Stimulated activated CD4-positive, alpha-beta T cell treated with anti-CD3 and anti-CD28 coated beads, Interleukin-2, amount 100 ng/mL, for 48 hours (primary cell): ENCODE data around the gene CD63.

Experiments used
- DNase-seq, 2 donors: peaks; one replicate each; pipeline ENCODE4 v3.0.0-alpha.2; 2020

The CD63 gene

GRCh38 chr12:55738123-55739024 lies 9.6 kb upstream of the CD63 start:
- DNase-seq: peak; percentile 83 to 91

DNA sequence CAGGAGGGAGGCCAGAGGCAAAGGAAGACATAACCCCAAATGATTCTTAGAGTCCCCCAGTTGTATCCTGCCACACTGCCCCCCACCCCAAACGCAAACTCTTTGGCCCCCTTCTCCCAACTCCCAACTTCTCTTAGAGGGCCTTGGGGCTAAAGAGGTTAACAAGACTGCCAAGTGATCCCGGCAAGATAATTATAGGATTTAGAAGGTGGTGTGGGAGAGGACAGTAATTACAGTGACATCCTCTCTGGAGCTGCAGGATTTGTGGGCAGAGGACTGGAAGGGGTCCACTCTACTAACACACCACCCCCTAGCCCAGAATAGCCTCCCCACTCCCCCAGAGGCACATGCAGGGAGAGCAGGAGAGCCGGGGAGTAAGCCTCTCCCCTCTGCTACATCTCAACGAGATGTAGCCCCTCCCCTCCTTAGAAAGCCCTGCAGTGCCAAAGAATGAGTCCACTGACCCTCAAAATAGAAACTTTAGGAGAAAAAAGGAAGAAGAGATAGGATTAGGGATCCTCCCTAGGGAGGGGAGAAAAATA lies 8.8 kb upstream of the CD63 start:
- DNase-seq: no peak

DNA sequence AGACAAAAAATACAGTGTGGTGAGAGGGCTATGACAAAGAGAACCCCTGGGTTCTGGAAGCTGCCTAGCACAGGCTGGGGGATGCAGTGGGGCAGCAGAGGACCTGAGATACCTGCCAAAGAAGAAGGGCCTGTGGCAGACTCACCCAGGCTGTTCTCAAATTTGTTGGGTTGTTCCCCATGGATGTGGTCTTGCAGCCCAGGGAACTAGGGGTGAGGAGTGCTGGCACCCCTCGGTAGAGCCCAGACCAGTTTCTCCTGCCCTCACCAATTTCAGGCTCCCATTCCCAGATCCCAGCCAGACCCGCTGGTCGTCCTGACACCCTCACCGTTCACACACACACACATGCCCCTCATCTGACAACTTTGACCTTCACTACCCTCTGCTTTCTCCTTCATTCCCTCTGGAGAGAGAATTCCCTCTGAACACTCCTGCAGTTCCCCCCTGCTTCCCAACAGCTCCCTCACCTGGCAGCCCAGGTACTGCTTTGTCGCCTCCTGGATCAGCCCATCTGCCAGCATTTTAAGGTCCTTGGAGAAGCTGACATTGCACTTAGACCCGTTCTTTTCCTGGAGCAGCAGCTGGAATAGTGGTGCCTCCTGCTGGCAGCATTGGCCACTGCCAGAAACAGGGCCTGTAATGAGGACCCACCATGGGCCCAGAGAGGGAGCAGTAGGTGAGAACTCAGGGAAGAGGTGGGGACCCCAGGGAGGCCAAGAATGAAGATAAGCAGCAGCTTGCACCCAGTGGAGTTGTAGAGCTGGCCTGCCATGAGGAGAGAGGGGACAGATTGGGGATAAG lies 8.2 kb upstream of the CD63 start:
- peak; percentile 52 to 58 for DNase-seq

GRCh38 chr12:55736076-55736475 lies 7.3 kb upstream of the CD63 start:
- DNase-seq: no peak

DNA sequence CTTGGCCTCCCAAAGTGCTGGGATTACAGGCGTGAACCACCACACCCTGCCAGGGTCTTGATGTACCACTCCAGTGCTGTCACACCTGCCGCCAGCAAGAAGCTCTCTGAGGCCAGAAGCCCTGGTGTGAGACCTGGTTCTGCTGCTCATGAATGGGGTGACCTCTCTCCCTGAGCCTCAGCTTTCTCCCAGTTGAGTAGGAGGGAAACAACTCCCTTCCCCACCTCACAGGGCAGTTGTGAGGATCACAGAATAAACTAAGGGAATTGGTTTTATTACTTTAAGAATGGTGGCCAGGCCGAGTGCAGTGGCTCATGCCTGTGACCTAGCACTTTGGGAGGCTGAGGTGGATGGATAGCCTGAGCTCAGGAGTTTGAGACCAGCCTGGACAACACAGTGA lies 5.8 kb upstream of the CD63 start:
- no peak for DNase-seq

DNA sequence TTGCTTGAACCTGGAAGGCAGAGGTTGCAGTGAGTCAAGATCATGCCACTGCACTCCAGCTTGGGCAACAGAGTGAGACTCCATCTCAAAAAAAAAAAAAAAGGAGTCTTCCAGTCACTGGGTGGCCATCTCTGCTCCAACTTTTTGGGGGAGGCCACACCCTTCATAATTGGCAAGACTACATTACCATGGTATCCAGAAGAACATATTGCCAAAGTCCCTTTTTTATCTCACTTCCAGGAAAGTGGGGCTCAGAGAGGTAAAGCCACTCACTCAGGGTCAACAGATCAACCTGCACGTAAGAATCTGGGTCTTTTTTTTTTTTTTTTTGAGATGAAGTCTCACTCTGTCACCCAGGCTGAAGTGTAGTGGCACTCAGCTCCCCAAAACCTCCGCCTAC lies 5.0 kb upstream of the CD63 start:
- no peak for DNase-seq

DNA sequence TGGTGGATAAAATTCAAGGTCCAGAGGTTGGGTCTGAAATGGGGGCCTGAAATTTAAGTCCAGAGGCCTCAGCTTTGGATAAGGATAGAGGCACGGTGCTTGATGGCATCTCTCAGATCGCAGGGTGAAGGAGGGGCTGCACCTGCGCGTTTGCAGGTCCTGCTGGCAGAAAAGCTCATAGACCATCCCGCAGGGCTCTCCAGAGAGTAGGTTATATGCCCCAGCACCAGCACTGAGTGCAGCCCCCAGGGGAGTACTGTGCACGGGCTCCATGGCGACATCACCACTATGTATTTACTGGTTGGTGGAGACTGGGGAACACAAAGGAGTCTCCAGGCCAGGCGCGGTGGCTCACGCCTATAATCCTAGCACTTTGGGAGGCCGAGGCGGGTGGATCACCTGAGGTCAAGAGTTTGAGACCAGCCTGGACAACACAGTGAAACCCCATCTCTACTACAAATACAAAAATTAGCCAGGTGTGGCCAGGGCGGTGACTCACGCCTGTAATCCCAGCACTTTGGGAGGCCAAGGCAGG lies 4.3 kb upstream of the CD63 start:
- no peak for DNase-seq

DNA sequence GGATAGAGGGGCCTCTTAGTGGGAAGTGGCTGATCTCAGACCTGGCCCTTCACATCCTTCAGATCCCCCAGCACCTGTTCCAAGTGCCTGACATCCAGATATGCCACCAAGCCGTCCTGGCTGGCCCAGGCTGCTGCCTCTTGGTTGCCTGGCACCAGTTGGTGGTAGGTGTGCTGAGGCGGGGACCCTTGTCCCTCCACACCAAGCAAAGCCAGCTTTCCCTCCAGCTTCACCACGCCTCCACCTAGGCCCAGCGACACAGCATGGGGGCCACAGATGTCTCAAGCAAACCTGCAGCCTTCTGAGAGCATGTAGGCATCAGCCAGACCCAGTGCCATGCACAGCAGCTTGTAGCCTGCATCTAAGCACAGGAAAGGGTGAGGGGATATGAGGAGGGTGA lies 3.5 kb upstream of the CD63 start:
- no peak for DNase-seq

GRCh38 chr12:55729819-55730818 lies 1.3 kb upstream of the CD63 start:
- no peak for DNase-seq

DNA sequence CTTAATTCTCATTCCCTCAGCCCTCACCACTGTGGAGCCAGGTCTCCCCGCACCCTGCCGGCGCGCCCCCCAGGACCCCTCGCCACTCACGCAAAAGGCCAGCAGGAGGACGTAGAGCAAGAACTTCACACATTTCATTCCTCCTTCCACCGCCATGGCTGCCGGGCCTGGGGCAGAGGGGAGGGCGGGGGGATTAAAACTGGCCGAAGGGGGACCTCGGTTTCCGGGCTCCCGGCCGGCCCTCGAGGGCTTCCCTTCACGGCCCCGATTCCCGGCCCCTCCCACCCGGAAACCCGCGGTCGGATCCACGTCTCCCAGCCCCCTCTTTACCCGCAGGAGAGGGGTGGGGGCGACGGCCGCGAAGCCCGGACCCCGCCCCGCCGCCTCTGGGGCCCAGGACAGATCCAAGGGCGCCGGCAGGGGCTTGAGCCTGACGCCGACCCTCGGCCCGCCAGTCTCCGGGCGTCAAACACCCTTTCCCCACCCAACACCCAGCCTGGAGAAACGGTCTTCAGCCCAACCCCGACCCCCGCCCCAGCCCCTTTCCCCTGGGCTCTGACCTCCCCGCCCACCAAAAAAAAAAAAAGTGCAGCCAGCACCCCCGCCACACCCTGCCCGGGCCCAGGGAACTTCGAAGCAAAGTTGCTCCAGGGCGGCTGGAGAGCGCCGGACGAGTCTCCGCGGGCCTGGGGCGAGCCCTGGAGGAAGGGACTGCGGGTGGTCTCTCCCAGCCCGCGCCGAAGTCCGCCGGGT lies 447 bp downstream of the CD63 start:
- DNase-seq: no peak

- DNase-seq: no peak
Measured at GRCh38 chr12:55727643-55728185, 1.1 kb downstream of the CD63 start.

- no peak for DNase-seq
Measured at GRCh38 chr12:55726971-55727370, 1.8 kb downstream of the CD63 start.

DNA sequence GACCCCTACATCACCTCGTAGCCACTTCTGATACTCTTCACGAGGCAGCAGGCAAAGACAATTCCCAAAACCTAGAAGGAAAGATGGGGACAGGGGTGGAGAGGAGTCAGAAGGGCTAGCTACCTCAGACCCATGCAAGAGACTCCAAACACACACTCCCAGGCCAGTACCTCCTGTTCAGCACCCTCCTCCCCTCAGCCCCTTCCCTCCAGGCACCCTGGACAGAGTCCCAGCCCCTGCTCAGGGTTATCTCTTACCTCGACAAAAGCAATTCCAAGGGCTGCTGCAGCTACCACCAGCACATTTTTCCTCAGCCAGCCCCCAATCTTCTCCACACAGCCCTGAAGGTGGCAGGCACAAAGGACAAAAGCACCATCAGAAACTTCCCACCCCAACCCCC lies 3.3 kb downstream of the CD63 start:
- DNase-seq: no peak

- DNase-seq: no peak
Measured at GRCh38 chr12:55724940-55725309, 3.9 kb downstream of the CD63 start.

DNA sequence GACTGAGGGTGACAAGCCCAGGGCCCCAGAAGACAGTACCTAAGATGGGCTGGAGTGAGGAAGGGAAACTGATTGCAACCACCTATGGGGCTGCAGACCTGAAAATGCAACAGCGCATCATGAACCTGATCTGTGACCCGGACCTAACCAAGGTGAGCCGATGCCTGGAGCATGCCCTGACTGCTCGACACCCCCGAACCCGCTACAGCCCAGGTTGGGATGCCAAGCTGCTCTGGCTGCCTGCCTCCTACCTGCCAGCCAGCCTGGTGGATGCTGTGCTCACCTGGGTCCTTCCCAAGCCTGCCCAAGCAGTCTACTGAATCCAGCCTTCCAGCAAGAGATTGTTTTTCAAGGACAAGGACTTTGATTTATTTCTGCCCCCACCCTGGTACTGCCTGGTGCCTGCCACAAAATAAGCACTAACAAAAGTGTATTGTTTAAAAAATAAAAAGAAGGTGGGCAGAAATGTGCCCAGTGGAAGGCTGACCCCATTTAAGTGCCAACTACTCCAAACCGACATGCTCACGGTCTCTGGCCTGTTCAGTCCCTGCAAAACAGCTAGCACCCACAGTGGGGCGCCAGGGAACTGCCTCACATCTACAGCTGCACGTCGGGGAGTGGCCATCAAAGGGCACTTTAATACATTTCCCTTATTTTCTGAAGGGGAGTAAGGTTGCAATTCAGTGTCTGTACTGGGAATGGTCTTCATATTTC lies 4.4 kb downstream of the CD63 start:
- peak; percentile 52 to 58 for DNase-seq

DNA sequence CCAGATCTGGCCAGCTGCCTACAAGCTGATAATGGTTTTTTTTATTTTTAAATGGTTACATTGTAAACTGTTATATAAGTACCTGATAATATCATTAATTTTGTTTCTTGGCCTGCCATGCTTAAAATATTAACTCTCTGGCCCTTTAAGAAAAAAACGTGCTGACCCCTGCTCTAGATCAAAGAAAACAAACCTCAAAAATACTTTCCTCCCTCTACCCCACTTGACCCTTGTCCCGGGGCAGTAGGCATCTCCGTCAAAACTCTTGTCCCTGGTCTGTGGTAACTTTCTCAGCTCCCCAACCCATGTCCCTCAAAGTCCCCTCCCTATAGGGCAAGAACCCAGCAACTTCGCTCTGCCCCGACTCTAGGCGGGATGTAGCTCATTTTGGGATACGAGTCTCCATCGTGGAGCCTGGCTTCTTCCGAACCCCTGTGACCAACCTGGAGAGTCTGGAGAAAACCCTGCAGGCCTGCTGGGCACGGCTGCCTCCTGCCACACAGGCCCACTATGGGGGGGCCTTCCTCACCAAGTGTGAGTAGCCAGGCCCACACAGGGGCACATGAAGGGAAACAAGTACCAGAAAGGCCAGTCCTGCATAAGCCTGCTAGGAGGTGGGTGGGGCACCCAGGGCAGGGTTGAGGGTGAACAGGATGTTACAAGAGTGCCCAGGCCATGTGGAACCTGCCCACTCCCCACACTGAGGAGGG lies 5.1 kb downstream of the CD63 start:
- DNase-seq: no peak

DNA sequence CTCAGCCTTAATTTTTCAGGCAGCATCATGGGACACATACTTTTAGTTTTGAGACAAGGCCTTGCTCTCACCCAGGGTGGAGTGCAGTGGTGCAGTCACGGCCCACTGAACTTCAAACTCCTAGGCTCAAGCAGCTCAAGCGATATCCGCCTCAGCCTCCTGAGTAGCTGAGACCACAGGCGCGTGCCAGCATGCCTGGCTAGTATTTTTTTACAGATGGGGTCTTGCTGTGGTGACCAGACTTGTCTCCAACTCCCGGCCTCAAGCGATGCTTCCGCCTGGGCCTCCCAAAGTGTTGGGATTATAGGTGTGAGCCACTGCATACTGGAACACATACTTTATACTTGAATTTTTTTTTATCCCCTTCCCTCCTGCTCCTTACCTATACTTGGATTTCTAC lies 5.9 kb downstream of the CD63 start:
- DNase-seq: no peak

GRCh38 chr12:55721601-55722213 lies 7.1 kb downstream of the CD63 start:
- no peak for DNase-seq

DNA sequence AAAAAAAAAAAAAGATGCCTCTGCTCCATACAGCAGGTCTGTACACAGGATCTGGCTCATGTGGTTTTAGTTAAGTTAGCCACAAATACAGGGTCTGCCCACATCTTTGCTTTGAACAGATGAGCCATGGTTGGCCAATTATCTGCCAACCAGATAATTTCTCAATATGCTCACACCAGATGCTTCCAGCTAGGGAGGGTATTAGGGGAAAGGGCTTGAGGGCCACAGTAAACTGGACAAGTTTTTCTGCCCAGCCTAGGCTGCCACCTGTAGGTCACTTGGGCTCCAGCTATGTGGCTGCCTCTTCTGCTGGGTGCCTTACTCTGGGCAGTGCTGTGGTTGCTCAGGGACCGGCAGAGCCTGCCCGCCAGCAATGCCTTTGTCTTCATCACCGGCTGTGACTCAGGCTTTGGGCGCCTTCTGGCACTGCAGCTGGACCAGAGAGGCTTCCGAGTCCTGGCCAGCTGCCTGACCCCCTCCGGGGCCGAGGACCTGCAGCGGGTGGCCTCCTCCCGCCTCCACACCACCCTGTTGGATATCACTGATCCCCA lies 7.8 kb downstream of the CD63 start:
- DNase-seq: no peak
